ENCODE data around the gene SLBP.

SLBP gene

DNA sequence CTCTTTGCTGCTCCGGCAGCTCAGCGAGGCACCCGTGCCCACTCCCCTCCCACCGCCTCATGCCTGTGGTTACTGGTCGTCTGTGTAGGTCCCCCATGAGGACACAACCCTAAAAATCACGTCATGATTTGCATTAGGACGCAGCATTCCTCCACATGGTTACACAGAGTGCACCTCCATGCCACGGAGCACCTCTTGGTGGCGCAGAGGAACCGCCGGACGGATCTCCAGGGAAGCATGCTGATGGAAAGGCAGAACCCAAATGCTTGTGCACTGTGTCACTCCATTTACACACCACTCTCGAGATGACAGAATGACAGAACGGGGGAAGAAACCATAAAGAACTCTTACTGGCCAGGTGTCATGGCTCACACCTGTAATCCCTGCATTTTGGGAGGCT is 50.4 kb downstream of the SLBP start:
- Histone ChIP-seq H3K4me3 (replicated peaks; ENCODE audit: low read depth, low read length) (no peak overlapping the region), H3K36me3 (ENCODE audit: control insufficient read depth, insufficient read depth, low read length) (no peaks in the 10 kb centered on the region), H3K27me3 (replicated peaks; ENCODE audit: control insufficient read depth, insufficient read depth, low read length) (no peaks in the 10 kb centered on the region)
- no peak for DNase-seq (ENCODE audit: extremely low read depth, insufficient read length)
- TF ChIP-seq, protein P1, sequence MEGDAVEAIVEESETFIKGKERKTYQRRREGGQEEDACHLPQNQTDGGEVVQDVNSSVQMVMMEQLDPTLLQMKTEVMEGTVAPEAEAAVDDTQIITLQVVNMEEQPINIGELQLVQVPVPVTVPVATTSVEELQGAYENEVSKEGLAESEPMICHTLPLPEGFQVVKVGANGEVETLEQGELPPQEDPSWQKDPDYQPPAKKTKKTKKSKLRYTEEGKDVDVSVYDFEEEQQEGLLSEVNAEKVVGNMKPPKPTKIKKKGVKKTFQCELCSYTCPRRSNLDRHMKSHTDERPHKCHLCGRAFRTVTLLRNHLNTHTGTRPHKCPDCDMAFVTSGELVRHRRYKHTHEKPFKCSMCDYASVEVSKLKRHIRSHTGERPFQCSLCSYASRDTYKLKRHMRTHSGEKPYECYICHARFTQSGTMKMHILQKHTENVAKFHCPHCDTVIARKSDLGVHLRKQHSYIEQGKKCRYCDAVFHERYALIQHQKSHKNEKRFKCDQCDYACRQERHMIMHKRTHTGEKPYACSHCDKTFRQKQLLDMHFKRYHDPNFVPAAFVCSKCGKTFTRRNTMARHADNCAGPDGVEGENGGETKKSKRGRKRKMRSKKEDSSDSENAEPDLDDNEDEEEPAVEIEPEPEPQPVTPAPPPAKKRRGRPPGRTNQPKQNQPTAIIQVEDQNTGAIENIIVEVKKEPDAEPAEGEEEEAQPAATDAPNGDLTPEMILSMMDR (IDR thresholded peaks at IDR 0.05; ENCODE audit: insufficient read depth, low read length, poor library complexity, severe bottlenecking), result no peak

DNA sequence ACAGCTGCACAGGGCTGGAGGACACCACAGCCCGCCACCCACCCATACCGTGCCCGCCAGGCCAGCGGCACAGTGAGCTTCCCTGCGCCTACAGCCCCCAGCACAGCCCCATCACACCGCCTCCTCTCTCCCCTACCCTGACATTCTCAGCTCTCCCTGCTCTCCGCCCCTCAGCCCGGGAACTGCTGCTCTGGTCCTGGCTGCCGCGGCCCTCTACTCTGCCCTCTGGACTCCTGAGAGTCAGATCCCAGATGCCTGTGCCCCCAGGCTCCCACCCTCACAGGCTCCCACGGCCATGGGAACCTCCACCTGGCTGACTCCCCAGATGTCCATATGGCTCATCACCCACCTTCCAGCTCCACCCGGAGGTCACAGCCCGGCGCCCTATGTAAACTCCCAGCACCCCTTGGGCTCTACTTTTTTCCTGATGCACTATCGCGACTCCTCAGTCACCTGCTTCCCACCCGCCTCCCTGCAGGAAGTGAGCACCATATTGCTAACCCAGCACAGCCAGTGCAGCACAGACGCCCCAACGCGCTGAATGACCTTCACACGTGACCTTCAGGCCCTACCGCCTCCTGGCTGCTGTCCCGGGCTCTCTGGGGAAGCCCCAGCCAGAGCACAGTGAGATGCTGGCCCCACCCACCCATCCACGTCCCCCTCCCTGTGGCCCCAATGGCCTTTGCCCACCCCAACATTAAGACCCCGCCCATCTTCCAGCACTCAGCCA is 51.0 kb downstream of the SLBP start:
- no peaks in the 10 kb centered on the region for H3K36me3 ChIP-seq (ENCODE audit: control insufficient read depth, insufficient read depth, low read length)
- no peak for DNase-seq (ENCODE audit: extremely low read depth, insufficient read length)
- no peak overlapping the region for H3K4me3 ChIP-seq (replicated peaks; ENCODE audit: low read depth, low read length)

DNA sequence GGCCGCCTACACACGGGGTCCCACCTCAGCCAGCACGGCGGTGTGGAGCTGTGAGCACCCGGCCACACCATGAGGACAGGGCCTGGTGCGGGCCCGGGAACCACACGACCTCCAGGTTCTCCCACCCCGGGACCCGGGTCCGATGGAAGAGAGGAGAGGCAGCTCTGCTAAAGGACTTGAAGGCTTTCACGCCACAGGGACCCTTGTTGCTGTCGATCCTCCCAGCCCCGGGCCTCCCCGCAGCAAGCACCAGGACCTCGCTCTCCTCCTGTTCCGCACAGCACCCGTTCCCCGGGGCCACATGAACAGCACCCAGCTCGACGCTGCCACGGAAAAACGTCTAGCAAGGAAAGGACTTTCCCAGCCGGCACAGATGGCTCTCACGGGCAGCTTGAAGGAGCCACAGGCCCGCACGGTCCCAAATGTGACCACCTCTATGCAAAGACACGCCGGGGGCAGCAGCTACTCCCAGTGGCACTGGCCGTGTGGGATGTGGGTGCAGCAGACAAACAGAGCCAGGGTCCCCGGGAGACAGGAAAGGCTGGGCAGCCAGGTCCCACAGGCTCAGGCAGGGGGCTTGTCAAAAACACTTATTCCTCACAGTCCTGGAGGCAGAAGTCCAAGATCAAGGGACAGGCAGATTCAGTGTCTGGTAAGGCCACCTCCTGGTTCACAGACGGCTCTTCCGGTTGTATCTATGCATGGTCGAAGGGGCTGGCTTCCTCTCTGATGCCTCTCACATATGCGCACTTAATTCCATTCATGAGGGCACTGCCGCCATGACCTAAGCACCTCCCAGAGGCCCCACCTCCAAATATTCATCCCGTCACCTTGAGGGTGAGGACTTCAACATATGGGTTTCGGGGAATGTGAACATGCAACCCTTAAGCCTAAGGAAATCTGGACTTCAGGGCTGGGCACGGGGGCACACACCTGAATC is 52.7 kb downstream of the SLBP start:
- no peak for DNase-seq (ENCODE audit: extremely low read depth, insufficient read length)
- TF ChIP-seq, protein P1 (IDR thresholded peaks at IDR 0.05; ENCODE audit: insufficient read depth, low read length, poor library complexity, severe bottlenecking), result no peak
- Histone ChIP-seq H3K4me3 (replicated peaks; ENCODE audit: low read depth, low read length) (no peak overlapping the region), H3K36me3 (ENCODE audit: control insufficient read depth, insufficient read depth, low read length) (no peaks in the 10 kb centered on the region), H3K27me3 (replicated peaks; ENCODE audit: control insufficient read depth, insufficient read depth, low read length) (no peaks in the 10 kb centered on the region)

More for the DNA sequence above, 51.0 kb downstream of the SLBP start:
- TF ChIP-seq, protein P1 (IDR thresholded peaks at IDR 0.05; ENCODE audit: insufficient read depth, low read length, poor library complexity, severe bottlenecking), result no peak
- H3K27me3 ChIP-seq (replicated peaks; ENCODE audit: control insufficient read depth, insufficient read depth, low read length), result no peaks in the 10 kb centered on the region

DNA sequence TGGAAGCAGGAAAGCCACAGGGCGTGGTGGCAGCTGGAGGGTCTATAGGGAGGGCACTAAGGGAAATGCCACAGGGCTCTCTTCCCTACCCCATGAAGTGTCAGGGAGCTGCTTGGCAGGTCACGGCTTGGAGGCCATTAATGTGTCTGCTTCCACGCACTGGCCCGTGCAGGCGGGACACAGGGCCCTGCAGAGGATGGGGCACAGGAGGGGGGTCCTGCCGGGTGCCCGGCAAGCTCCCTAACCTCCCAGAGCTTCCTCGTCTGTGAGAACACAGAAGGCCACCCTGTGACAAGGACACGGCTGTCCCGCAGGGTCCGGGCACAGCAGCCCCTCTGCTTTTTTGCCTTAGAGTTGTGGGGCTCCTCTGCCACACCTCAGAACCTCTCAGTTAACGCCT is 53.5 kb downstream of the SLBP start:
- DNase-seq (ENCODE audit: extremely low read depth, insufficient read length), result no peak
- no peaks in the 10 kb centered on the region for H3K36me3 ChIP-seq (ENCODE audit: control insufficient read depth, insufficient read depth, low read length)
- no peaks in the 10 kb centered on the region for H3K27me3 ChIP-seq (replicated peaks; ENCODE audit: control insufficient read depth, insufficient read depth, low read length)
- TF ChIP-seq, protein P1 (IDR thresholded peaks at IDR 0.05; ENCODE audit: insufficient read depth, low read length, poor library complexity, severe bottlenecking), result no peak
- H3K4me3 ChIP-seq (replicated peaks; ENCODE audit: low read depth, low read length), result no peak overlapping the region

DNA sequence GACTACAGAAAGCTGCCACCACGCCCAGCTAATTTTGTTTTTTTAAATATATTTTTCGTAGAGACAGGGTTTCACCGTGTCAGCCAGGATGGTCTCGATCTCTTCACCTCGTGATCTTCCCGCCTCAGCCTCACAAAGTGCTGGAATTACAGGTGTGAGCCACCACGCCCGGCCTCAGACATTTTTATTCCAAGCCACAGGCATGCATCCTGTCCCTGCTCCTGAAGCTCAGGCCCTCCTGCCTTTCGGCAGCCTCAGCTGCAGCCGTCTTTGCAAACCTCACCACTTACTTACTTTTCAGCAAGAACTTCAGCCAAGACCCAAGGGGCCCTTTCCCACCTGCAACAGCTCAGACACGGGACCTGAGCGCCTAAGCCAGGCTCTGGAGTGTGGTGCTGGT is 54.0 kb downstream of the SLBP start:
- no peaks in the 10 kb centered on the region for H3K27me3 ChIP-seq (replicated peaks; ENCODE audit: control insufficient read depth, insufficient read depth, low read length)
- no peak for DNase-seq (ENCODE audit: extremely low read depth, insufficient read length)
- H3K4me3 ChIP-seq (replicated peaks; ENCODE audit: low read depth, low read length), result no peak overlapping the region

More for the DNA sequence above, 54.0 kb downstream of the SLBP start:
- TF ChIP-seq, protein P1 (IDR thresholded peaks at IDR 0.05; ENCODE audit: insufficient read depth, low read length, poor library complexity, severe bottlenecking), result no peak
- no peaks in the 10 kb centered on the region for H3K36me3 ChIP-seq (ENCODE audit: control insufficient read depth, insufficient read depth, low read length)
